Limb (tissue), 2 donors: Measurements from ENCODE around the gene SASH3.

ENCODE experiments used
- DNase-seq, 2 donors: peaks; one replicate each; pipeline ENCODE4 v3.0.0-alpha.2; 2016; ENCODE audit errors: extremely low spot score in 2 of 2

SASH3 gene

GRCh38 chrX:129783291-129783713, 3.6 kb downstream of the SASH3 start:
- no peak for DNase-seq

GRCh38 chrX:129784371-129784770, 4.6 kb downstream of the SASH3 start:
- DNase-seq = no peak

- DNase-seq = no peak
These were observed 5.6 kb downstream of the SASH3 start for GRCh38 chrX:129785160-129785947.

GRCh38 chrX:129786210-129786651, 6.5 kb downstream of the SASH3 start:
- no peak for DNase-seq

- DNase-seq = no peak
These were observed 7.7 kb downstream of the SASH3 start for GRCh38 chrX:129787336-129788055.

- no peak for DNase-seq
These were observed 8.8 kb downstream of the SASH3 start for GRCh38 chrX:129788527-129788926.

GRCh38 chrX:129790146-129790545, 10.4 kb downstream of the SASH3 start:
- DNase-seq = no peak

- no peak for DNase-seq
These were observed 11.1 kb downstream of the SASH3 start for GRCh38 chrX:129790808-129791207.

DNA sequence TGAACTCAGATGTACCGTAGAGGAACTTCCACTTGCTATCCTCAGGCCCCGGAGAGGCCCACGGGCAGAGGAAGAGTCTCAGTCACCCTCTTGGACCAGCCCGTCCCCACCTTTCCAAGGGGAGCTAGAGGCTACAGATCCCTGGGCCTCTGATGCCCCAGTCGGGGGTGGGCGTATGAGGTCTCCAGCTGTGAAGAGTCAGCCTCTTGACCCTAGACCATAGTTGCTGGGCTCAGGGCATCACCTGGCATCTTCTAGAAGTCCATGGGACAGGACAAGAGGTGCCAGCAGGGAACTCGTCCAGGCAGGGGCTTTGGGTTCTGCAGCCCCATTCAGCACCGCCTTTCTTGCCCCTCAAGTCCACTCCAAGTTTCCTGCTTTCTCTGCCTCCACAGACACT, 11.6 kb downstream of the SASH3 start:
- DNase-seq = no peak

DNA sequence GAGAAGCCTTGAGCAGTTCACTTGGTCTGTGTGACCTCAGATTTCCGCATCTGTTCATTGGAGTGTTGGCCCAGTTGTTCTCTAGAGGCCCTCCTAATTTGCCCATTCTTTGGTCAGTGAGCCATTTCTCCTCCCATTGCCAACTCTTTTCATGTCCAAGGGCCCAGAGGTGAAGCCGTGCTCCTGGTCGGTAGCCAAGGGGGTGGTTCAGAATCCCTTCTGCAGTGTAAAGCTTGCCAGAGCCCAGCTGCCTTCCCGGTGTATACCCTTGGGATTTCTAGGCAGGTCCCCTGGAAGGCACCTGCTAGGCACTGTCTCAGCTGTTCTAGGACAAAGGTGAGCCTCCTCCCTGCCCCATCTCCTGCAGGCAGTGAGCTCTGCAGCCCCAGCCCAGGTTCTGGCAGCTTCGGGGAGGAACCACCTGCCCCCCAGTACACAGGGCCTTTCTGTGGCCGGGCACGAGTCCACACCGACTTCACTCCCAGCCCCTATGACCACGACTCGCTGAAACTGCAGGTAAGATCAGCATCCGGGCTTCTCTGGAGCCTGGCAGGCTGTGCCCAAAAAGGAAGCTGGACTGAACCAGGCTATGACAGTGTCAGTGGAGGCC, 12.3 kb downstream of the SASH3 start:
- no peak for DNase-seq

- DNase-seq = no peak
These were observed 13.0 kb downstream of the SASH3 start for GRCh38 chrX:129792586-129793291.

GRCh38 chrX:129793604-129794191, 13.9 kb downstream of the SASH3 start:
- DNase-seq = no peak

DNA sequence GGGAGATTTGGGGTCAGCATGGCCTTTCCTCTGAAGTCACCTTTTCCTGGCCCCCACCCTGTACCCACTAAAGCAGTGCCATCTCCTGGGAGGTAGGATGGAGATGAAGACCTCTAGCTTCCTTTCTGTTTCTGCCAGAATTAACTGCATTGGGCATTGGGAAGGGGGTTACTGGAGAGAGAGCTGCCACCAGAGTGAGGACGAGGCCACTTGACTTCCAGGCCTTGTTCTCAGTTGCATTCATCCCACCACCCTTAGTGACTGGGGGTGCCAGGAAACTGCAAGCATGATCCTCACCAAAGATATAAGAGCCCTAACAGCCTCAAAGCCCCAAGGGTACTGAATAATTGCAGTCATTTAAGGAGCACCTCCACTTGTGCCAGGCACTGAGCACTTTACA, 15.8 kb downstream of the SASH3 start:
- DNase-seq = no peak

GRCh38 chrX:129797251-129797906, 17.6 kb downstream of the SASH3 start:
- DNase-seq = no peak

DNA sequence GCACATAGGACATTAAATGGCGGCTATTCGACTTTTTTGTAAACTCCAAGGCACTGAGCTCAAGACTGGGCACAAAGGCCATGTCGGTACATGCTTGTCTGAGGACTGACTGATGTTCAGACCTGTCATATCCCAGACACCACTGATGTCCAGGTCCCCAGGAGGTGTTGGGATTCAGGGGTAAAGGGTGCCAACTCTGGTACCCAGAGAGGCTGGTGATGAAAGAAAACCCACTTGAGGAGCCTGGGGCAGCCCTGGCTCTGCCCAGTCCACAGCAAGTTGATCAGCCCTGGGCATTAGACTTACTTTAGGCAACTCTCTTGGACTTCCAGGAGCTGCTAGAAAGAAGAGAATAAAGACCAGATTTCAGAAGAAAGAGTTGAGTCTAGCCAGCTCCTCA, 18.7 kb downstream of the SASH3 start:
- no peak for DNase-seq

DNA sequence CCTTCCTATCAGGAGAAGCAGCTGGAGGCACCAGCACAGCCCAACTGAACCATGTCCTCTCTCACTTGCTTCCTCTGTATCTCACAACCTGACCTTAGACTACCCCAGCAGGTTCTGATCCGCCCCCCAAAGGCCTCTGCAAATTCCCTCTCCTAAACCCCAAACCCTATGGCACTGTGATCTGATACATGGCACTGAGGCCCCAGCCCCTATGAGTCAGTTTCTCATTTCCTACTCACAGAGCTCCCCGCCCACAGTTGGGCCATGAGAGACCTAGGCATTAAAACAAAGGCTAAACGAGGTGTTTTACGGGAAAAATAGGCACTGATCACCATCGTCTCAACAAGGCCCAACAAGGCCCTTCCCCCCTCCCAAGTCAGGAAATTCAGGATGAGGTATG, 19.1 kb downstream of the SASH3 start:
- no peak for DNase-seq

DNA sequence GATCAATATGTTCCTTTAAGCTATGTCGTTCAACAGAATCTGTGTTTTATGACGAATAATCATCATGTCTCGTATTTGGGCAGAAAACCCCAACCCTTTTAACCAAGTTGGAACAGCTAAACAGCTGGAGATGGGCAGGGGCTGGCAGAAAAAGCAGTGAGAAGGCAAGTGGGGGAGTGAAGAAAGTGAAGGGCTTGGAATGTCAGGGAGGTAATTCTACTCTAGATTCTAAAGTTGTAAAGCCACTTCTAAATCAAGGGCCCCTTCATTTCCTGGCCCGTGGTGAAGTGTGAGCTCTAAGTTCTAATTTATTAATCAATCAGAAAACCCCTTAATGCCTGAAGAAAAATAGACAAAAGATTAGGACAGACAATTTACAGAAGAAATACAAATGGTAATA, 20.4 kb downstream of the SASH3 start:
- no peak for DNase-seq

- peak; percentile 5 to 47 for DNase-seq
These were observed 23.1 kb downstream of the SASH3 start for GRCh38 chrX:129802863-129803262.

DNA sequence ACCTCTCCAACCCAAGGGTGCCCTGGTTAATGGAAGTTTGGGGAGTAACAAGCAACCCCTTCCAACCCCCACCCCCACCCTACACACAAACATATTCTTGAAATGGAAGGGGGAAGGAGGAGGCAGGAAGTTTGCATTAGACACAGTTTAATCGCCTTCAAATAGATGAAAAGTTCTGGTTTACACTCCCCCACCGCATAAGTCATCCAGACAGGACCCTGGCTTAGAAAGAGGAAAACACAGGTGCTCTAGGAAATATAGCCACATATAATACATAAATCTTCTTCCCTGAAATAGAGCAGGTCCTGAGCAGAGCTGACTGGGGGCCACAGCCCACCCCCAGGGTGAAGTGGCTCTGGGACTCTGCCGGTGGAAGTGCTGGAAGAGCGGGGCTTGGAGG, 25.1 kb downstream of the SASH3 start:
- no peak for DNase-seq

GRCh38 chrX:129808158-129808828, 28.5 kb downstream of the SASH3 start:
- DNase-seq = no peak
